HG03378 (cell line): ENCODE data around the gene MEOX2.

Experiments
- ATAC-seq: cut with Tn5 transposase; IDR thresholded peaks from one replicate; pipeline ENCODE4 v1.9.1; 2021; ENCODE audit warnings: mild to moderate bottlenecking, moderate library complexity; ENCODE audit not compliant: unreplicated experiment

The MEOX2 gene

DNA sequence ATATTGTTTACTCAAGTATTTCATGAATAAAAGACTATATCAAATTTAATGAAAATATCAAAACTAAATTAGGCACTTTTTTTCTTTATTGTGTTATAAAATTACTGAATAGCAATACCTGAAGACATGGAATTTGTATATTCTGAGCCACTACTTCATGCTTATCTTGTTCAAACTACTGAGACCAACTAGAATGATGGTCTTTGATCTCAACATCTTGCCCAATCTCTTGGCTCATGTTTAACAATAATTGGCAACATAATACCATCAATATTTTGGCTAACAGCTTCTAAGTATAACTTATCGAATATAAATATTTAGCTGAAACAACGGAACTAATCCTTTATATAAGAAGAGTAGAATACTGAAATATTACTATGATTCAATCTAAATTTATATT lies 68.2 kb downstream of the MEOX2 start:
- ATAC-seq = no peak

DNA sequence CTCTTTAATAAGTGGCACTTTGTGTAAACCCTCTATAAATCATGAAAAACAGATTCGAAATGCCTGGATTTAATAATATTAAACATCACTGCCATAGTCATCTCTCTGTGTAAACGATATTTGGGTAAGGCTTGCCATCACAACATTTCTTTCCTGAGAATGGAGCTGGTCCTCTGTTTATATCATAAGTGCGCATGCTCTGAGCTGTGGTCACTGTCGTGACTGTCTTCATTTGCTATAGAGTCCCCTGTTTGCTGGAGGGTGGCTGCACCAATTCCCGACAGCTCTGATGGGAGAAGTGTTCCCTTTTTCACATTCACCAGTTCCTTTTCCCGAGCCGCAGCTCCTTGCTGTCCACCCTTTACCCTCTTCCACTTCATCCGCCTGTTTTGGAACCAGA lies 74.3 kb downstream of the MEOX2 start:
- no peak for ATAC-seq

GRCh38 chr7:15610503-15610902 lies 76.0 kb downstream of the MEOX2 start:
- ATAC-seq = no peak

DNA sequence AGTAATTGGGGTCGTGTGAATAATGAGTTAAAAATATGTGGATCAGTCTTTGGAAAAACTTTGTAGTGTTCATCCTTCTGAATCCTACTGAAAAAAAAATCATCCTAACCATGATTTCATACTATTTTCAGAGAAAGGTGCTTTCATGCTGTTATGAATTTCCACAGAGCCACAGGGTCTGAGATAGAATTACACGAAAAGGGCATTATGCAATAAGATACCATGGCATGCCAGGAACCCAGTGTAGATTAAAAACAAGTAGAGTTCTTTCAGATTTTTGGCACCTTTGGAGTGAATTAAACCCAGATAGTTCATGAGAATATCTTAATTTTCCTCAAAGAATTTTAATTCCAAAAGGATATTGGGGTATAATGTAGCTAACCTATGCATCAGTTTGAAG lies 77.2 kb downstream of the MEOX2 start:
- no peak for ATAC-seq

DNA sequence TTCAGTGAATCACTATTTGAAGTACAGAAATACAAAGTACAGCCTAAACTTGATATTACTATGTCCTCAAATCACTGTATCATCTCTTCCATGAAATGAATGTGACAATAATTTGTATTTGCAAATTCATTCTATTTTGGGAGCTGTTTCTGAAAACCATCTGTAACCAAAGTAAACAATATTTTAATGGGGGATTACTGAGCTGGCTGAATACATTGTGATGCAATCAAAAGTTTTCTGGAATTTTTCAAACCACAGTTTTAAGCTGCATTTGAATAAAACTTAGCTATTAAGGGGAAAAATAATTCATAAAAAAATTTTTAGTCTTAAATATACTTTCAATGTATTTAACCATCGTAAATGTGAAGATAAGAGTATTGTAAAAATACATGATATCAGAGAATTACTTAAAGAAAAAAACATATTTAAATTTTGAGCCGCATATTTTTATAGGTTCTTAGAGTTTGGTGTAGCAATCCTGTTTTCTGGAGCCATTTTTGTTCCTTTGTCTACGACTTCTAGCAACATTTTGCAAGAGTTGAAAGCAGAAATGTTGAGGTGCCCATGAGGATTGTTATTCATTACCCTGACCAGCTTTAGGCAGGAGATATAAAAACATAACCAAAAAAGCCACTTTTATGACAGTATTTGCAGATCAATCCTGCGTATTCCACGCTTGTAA lies 78.8 kb downstream of the MEOX2 start:
- no peak for ATAC-seq

GRCh38 chr7:15606561-15606960 lies 79.9 kb downstream of the MEOX2 start:
- ATAC-seq = no peak

DNA sequence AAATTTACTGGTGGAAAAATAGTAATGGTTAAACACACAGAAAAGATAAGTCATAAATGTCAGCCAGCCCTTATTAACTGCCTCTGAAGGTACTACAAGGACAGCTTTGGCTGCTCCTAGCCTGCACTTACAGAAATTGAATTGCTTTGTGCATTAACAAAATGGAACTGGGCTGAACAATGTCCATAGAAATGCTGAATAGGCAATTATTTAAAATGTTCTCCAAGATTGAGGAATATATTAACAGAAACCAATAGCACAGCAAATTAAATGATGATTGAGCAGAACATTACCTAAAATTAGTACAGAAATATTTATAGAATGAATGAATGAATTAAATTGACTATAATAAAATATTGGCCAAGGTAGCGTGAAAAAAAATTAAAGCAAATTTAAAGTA lies 82.3 kb downstream of the MEOX2 start:
- no peak for ATAC-seq

GRCh38 chr7:15603124-15603523 lies 83.4 kb downstream of the MEOX2 start:
- ATAC-seq = no peak

DNA sequence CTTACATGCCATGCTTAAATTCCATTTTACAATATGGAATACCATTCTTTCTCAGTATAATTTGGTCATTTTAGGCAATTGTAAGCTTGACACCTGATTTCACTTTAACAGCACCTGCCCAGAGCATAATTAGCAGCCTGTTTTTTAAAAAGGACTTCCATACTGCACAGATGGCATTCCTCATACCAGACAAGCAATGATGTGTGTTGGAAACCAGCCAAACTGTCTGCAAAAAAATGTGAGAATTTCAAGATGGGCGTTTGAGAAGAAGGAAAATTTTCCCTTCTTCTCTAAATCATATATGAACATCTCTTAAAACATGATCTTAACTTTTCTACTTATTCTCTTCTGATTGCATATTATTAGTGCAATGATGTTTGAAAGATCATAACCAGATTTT lies 84.2 kb downstream of the MEOX2 start:
- no peak for ATAC-seq

DNA sequence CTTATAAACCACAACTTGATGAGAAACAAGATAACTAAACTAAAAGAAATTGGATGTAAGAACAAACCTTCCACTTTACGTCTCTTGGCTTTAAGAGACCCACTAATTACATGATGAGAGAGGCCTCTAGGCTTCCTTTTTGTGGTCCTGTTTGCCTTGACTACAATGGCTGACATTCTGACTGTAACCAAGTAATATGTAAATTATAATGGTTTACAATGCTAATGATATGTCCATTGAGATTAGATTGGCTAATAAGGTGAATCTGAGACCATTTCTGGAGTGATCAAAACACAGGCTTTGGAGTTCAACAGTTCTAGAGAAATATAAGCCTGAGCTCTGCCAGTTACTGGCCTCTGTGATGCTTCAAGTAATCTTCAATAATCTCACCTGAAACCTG lies 85.3 kb downstream of the MEOX2 start:
- no peak for ATAC-seq

DNA sequence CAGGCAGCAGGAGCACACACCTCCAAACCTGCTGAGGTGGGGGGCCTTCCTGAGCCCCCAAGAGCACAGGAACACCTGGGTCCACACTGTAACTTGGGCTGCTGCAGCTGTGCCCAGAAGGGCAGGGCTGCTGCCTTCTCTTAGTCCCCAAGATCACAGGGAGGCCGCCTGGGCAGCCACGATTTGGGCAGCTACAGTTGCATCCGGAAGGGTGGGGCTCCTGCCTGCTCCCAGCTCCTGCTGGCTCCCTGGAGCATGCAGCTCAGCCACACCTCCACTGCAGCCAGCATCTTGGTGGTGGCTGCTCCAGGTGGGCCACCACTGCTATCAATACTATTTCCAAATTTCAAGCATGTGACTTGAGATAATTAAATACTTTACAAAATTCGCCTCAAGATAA lies 86.2 kb downstream of the MEOX2 start:
- no peak for ATAC-seq

DNA sequence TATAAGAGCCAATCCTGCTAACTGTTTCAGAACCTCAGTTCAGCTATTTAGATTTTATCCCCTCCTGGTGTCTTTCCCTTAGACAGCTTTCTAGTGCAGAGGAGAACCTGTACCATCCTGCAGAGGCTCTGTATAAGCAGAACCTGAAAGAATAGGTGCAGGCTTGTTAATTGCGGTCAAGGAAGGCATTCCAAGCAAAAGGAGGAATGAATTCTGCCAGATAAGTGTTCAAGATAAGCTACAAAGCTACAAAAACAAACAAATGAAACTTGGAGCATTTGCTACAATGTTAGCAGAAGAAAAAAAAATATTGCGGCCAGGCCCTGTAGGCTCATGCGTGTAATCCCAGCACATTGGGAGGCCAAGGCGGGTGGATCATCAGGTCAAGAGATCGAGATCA lies 92.0 kb downstream of the MEOX2 start:
- ATAC-seq = no peak

GRCh38 chr7:15593382-15593781 lies 93.1 kb downstream of the MEOX2 start:
- no peak for ATAC-seq

DNA sequence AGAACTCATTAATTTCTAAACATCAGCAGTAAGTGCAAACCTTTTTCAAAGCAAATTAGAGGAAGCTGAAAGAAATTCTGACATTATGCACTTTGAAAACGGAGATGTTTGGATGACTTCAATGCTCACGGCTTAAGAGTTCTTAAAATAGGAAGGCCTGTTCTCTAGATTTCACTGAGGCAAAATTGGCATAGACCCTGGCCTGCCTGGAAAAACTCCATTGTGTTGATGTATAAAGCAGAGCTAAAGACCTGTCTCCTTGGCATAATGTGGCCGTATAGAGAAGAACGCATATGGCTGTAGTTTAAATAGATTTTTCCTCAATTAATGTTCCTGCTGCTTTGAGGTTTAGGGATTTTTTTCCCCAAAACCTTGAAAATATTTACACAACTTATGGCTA lies 100.2 kb downstream of the MEOX2 start:
- no peak for ATAC-seq

GRCh38 chr7:15584575-15584974 lies 101.9 kb downstream of the MEOX2 start:
- ATAC-seq = no peak

DNA sequence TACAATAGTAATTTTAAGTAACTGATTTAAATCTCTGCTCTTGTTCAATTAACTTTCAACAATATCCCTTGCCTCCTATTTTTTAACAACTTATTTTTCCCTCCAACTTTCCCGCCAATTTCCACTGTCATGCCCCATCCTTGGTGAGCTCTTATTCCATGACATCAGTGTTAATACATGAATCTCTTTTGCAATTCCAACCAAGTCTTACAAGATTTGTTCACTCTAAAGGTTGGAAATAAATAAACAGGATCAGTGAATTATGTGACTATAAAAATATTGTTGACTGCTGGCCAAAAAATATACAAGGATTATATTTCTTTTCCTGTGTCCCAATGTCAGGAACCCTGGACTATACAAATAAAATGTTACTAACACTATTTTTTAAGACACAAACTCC lies 103.7 kb downstream of the MEOX2 start:
- ATAC-seq = no peak

DNA sequence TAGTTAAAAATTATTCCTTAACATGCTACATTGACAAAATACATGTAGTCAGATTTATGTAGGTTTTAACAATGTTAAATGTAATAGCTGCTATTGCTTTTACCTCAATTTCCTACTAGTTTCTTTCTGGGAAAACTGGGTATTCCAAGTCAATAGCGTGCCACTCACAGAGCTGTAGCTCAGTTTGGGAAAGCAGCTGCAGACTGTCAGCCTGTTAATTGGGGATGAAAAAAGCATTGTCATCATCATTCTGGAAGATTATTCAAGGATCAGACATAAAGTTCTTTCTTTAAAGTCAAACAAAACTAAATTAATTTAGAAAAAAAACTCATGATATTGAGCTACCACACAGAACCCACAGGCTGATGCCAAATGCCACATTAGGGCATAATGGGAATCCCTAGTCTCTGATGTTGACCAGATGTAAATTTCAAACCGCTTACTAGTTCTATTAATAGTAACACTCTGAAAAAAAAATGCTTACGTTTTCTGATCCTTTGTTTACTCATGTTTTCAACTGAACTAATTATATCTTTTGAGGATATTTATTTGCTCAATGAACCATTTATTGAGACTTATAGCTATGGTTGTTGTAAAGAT lies 105.0 kb downstream of the MEOX2 start:
- ATAC-seq = no peak

- ATAC-seq = no peak
Measured at GRCh38 chr7:15580604-15581351, 105.7 kb downstream of the MEOX2 start.

DNA sequence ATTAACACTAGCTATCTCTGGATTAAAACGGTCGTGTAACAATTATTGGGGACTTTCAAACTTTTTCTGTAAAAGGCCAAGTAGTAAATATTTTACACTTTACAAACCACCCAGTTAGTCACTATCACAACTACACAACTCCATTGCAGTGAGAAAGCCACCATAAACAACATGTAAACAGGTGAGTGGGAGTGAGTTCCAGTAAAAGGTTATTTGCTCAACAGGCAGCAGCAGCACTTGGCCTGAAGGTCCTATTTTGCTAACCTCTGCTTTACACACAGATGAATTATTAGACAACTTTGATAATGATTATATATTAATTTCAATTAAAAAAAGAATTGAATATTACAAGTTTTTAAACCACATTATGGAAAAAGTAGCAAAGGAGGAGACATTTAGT lies 108.9 kb downstream of the MEOX2 start:
- ATAC-seq = no peak

DNA sequence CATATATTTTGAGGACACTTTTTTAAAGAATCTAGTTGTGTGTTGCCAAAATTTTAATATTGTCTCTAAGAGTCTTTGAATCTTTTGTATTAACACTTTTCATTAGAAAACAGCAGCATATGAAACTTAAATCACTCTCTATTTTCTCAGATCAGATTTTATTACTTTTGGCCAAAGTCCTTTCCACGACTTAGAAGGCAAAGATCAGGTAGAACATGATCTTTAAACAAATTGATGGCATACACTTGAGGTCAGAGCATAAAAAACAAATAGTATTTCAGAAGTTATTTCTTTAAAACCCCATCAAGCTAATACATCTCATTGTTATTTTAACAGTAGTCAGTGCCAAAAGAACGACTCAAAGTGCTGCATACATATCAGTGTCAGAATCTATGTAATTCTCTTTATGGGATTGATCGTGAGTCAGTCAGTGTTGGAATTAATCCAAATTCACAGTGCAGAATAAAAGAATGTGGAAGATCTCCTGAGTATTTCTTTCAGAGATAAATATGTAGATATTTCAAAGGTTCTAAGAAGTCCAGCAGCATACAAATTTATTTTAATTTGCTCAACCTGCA lies 115.1 kb downstream of the MEOX2 start:
- no peak for ATAC-seq

GRCh38 chr7:15567652-15568051 lies 118.8 kb downstream of the MEOX2 start:
- no peak for ATAC-seq

- ATAC-seq = no peak
Measured at GRCh38 chr7:15567036-15567435, 119.4 kb downstream of the MEOX2 start.
